ENCODE data around the gene HDAC9. TPM values are rescaled to one million over a fixed set of nuclear protein-coding genes. Genes with fewer than 3 reads are reported as not detected.

The HDAC9 gene
- total and polyA plus RNA-seq, 12 donors: 2.6 to 23.1 (median 7.5) TPM

DNA sequence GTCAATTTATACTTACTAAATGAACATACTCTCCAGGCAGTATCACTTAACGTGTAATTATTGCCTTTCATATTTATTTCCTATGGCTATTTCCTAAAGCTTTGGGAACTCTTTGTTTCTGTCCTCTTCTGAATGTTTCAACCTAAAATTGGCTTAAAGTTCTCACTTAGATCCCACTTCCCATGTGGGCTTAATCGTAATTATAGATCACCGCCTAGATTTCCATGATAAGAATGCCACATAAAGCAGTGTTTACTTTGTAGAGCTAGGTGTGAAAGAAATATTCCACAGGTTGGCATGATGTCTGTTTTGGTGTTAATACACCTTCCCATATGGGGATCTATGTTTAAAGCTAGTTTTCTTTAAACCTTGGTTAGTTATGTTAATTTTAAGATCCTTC is 1.5 kb downstream of the HDAC9 start:
- Histone ChIP-seq H3K4me3 (no peak overlapping the region), H3K4me1 (replicated peaks in 1 of 2) (peaks cover 0 to 12% of the 10 kb centered on the region in 2 donors), H3K9me3 (replicated peaks in 1 of 3) (no peaks in the 10 kb centered on the region), H3K27me3 (no peaks in the 10 kb centered on the region), H3K36me3 (replicated peaks in 1 of 2) (no peaks in the 10 kb centered on the region), H3K27ac (no peak overlapping the region)
- intact Hi-C loops (cut with DNase I): no loop called here
- 76 to 84% (median 80%) methylated on average over 3 of the region's 3 CpGs for WGBS, 4 donors
- no peak for DNase-seq
- no peak for TF ChIP-seq CTCF (IDR thresholded peaks at IDR 0.05)
- TF ChIP-seq POLR2A (IDR thresholded peaks at IDR 0.05): no peak

GRCh38 chr7:18497800-18498199 is 2.3 kb downstream of the HDAC9 start:
- intact Hi-C loops (cut with DNase I): no loop called here
- Histone ChIP-seq H3K27me3 (no peaks in the 10 kb centered on the region), H3K4me1 (replicated peaks in 1 of 2) (peaks cover 0 to 12% of the 10 kb centered on the region in 2 donors), H3K27ac (no peak overlapping the region), H3K9me3 (replicated peaks in 1 of 3) (no peaks in the 10 kb centered on the region), H3K36me3 (replicated peaks in 1 of 2) (no peaks in the 10 kb centered on the region), H3K4me3 (no peak overlapping the region)
- TF ChIP-seq CTCF (IDR thresholded peaks at IDR 0.05) (no peak), POLR2A (IDR thresholded peaks at IDR 0.05) (no peak)
- no peak for DNase-seq

DNA sequence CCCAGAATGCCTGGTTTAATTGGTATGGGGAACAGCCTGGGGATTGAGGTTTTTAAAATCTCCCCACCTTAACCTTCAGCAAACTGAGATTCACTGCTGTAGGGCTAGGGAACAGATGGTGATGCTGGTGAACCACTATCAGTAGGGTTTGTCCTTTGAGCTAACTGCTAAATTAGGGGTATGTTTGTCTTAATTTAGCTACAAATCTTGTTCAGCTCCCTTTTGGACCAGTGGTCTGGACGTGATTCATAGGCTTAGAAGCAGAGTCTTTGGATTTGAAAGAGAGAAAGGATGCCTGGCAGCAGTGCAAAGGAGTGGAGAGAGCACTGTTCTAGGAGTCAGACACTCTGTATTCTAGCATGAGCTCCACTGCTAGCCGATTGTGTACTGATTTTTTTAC is 2.8 kb downstream of the HDAC9 start:
- 52 to 77% (median 60%) methylated on average over 2 of the region's 2 CpGs for WGBS, 4 donors
- Histone ChIP-seq H3K27me3 (no peaks in the 10 kb centered on the region), H3K36me3 (replicated peaks in 1 of 2) (no peaks in the 10 kb centered on the region), H3K27ac (no peak overlapping the region), H3K9me3 (replicated peaks in 1 of 3) (no peaks in the 10 kb centered on the region), H3K4me3 (no peak overlapping the region), H3K4me1 (replicated peaks in 1 of 2) (peaks cover 0 to 12% of the 10 kb centered on the region in 2 donors)
- TF ChIP-seq POLR2A (IDR thresholded peaks at IDR 0.05) (no peak), CTCF (IDR thresholded peaks at IDR 0.05) (no peak)
- no peak for DNase-seq
- intact Hi-C loops (cut with DNase I): no loop called here

- H3K4me1 ChIP-seq (replicated peaks in 1 of 2): peaks cover 0 to 10% of the 10 kb centered on the region in 2 donors
- no peak overlapping the region for H3K27ac ChIP-seq
- WGBS, 4 donors: 59 to 73% (median 65%) methylated on average over 2 of the region's 2 CpGs
- no peak for TF ChIP-seq CTCF (IDR thresholded peaks at IDR 0.05)
- TF ChIP-seq POLR2A (IDR thresholded peaks at IDR 0.05): no peak
- H3K36me3 ChIP-seq (replicated peaks in 1 of 2): no peaks in the 10 kb centered on the region
- no peak for DNase-seq
- intact Hi-C loops (cut with DNase I): no loop called here
- H3K4me3 ChIP-seq: no peak overlapping the region
- no peaks in the 10 kb centered on the region for H3K27me3 ChIP-seq
- no peaks in the 10 kb centered on the region for H3K9me3 ChIP-seq (replicated peaks in 1 of 3)
Measured at GRCh38 chr7:18499407-18500177, 4.0 kb downstream of the HDAC9 start.

Measured in adrenal gland (tissue), 12 donors.